ENCODE data around the gene HSBP1L1.

GRCh38 chr18:79987566-79987965 is 23.1 kb downstream of the HSBP1L1 start:
- TF ChIP-seq POLR2A (IDR thresholded peaks at IDR 0.05; ENCODE audit: low read length) = no peak
- TF ChIP-seq GATA1 (IDR thresholded peaks at IDR 0.05; ENCODE audit: low read depth, low read length) = no peak
